Left lung (tissue), 10 donors: Measurements from ENCODE around the gene SPIN2A. TPM values are rescaled to one million over a fixed set of nuclear protein-coding genes. Genes with fewer than 3 reads are reported as not detected.
"Not testable (repeated sequence)": the region's sequence is repeated elsewhere in the genome, so short reads cannot be mapped to it uniquely, and the experiment has no call there.

Experiments used
- ATAC-seq: fragments of 200-7000 bp; cut with Tn5 transposase; one replicate; pipeline ENCODE4 v1.9.1; 2020; ENCODE audit warnings: moderate library complexity
- DNase-seq, 4 donors: peaks; one replicate each; pipeline ENCODE4 v3.0.0-alpha.2; 2013 to 2020
- H3K27ac ChIP-seq, 2 donors: fragments of 200-600 bp; sonication (generic) in 1 of 2; one replicate each; pipeline versions ENCODE4 v1.5.0 to v1.8.0; 2020 to 2021
- H3K27me3 ChIP-seq, 2 donors: fragments of 200-600 bp; sonication (generic) in 1 of 2; one replicate each; pipeline versions ENCODE4 v1.5.0 to v1.8.0; 2020 to 2021
- H3K36me3 ChIP-seq, 2 donors: fragments of 200-600 bp; sonication (generic) in 1 of 2; one replicate each; pipeline versions ENCODE4 v1.5.0 to v1.8.0; 2020 to 2021
- H3K4me1 ChIP-seq, 2 donors: fragments of 200-600 bp; one replicate each; pipeline ENCODE4 v1.8.0; 2021
- H3K4me3 ChIP-seq, 2 donors: fragments of 200-600 bp; sonication (generic) in 1 of 2; one replicate each; pipeline versions ENCODE4 v1.5.0 to v1.8.0; 2020 to 2021; ENCODE audit warnings: mild to moderate bottlenecking in 1 of 2
- H3K9me3 ChIP-seq, 2 donors: fragments of 200-600 bp; sonication (generic) in 1 of 2; one replicate each; pipeline versions ENCODE4 v1.5.0 to v1.8.0; 2020 to 2021
- intact Hi-C, 2 donors: fragments of 100-400 bp; cut with DNase I; formaldehyde crosslinking; loops; one replicate each; pipeline versions ENCODE4 v1.11.2 to v1.14.2; 2022
- polyA plus RNA-seq, 6 donors: library from polyadenylated mRNA; unstranded; fragments of 120-200 nt; gene quantifications; one replicate each; pipeline ENCODE4 v1.2.1, GENCODE V29; 2013; ENCODE audit not compliant: insufficient read length in 6 of 6
- total RNA-seq, 2 donors: library from RNA; stranded (reverse); fragmentation: NEBNext Ultra II Directional; extraction: Animal tissue kit (Norgen Biotek cat#: 25700); gene quantifications; one replicate each; pipeline ENCODE4 v1.2.1, GENCODE V29; 2021
- TF ChIP-seq, protein P1 (sequence below), 2 donors: fragments of 200-600 bp; sonication (generic) in 1 of 2; IDR thresholded peaks; one replicate each; pipeline versions ENCODE4 v1.5.0 to v1.8.0; 2021; ENCODE audit warnings: antibody characterized with exemption in 2 of 2
- donor health status: DM: no; HTN: yes; CAD: no.
- donor health status: DM: no; HTN: no; CAD: no.

The SPIN2A gene
- total and polyA plus RNA-seq, 8 donors = 0.60 to 4.0 (median 3.4) TPM

- H3K27me3 ChIP-seq = no peaks in the 10 kb centered on the region
- no peaks in the 10 kb centered on the region for H3K4me1 ChIP-seq
- no peak for ATAC-seq
- no peaks in the 10 kb centered on the region for H3K9me3 ChIP-seq
- intact Hi-C loops = no loop called here
- TF ChIP-seq, protein P1, sequence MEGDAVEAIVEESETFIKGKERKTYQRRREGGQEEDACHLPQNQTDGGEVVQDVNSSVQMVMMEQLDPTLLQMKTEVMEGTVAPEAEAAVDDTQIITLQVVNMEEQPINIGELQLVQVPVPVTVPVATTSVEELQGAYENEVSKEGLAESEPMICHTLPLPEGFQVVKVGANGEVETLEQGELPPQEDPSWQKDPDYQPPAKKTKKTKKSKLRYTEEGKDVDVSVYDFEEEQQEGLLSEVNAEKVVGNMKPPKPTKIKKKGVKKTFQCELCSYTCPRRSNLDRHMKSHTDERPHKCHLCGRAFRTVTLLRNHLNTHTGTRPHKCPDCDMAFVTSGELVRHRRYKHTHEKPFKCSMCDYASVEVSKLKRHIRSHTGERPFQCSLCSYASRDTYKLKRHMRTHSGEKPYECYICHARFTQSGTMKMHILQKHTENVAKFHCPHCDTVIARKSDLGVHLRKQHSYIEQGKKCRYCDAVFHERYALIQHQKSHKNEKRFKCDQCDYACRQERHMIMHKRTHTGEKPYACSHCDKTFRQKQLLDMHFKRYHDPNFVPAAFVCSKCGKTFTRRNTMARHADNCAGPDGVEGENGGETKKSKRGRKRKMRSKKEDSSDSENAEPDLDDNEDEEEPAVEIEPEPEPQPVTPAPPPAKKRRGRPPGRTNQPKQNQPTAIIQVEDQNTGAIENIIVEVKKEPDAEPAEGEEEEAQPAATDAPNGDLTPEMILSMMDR (IDR thresholded peaks at IDR 0.05) = no peak
- no peak overlapping the region for H3K4me3 ChIP-seq
- H3K36me3 ChIP-seq = no peaks in the 10 kb centered on the region
- DNase-seq = no peak
- no peak overlapping the region for H3K27ac ChIP-seq
Observed at GRCh38 chrX:57155171-57155570, 18.0 kb upstream of the SPIN2A start.

- H3K4me1 ChIP-seq, H3K9me3 ChIP-seq, ATAC-seq, H3K27me3 ChIP-seq, H3K4me3 ChIP-seq, intact Hi-C loops, H3K27ac ChIP-seq, H3K36me3 ChIP-seq, DNase-seq: not testable (repeated sequence)
Observed at GRCh38 chrX:57152222-57152621, 15.0 kb upstream of the SPIN2A start.

GRCh38 chrX:57138674-57139073 is 1.5 kb upstream of the SPIN2A start:
- no peaks in the 10 kb centered on the region for H3K27me3 ChIP-seq
- DNase-seq = no peak
- intact Hi-C loops = no loop called here
- TF ChIP-seq, protein P1 (IDR thresholded peaks at IDR 0.05) = no peak
- H3K27ac ChIP-seq = no peak overlapping the region
- no peak overlapping the region for H3K4me3 ChIP-seq
- H3K4me1 ChIP-seq = no peaks in the 10 kb centered on the region
- H3K9me3 ChIP-seq = no peaks in the 10 kb centered on the region
- no peaks in the 10 kb centered on the region for H3K36me3 ChIP-seq
- no peak for ATAC-seq

DNA sequence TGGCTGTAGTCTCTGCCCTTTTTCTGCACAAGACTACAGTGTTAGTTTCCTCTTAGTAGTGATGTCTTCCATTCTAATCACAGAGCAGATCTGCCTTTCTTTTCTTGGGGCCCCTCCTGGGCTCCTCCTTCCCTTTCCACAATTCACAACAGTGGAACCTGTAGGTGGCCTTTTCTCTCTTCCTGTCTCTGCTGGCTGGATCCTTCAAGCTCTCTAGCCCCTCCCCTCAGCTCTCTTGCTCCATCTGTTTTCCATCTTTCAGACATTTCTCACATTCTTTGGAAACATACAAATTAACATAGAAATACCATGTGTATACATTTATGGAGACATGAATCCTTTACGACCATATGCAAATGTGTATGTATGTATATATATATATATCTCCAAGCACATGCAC is 304 bp upstream of the SPIN2A start:
- no peak overlapping the region for H3K27ac ChIP-seq
- intact Hi-C loops = no loop called here
- peak in 2 of 4 donors; percentile 26 to 36 for DNase-seq

DNA sequence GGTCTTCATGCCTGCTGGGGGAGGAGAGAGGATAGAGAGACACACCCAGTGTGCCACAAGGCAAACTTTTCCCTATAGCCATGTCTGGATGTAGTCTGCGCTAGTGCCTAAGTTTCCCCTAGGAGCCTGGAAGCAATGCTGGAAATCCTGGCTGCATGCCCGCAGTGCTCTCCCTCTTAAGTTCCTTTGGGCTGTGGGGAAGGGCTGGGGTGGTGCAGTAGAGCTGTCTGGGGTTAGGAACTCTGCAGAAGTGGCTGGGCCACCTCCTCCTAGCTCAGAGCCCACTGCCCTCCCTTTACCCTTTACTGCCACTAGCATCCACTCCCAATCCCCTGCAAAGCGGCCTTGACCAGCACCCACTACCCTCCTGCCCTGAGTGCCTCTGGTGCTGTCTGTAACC is 608 bp downstream of the SPIN2A start:
- H3K27ac ChIP-seq, DNase-seq, H3K4me3 ChIP-seq, H3K9me3 ChIP-seq, H3K36me3 ChIP-seq, intact Hi-C loops, H3K27me3 ChIP-seq, H3K4me1 ChIP-seq: not testable (repeated sequence)
- peak; percentile 33 for ATAC-seq

More for the DNA sequence above, 304 bp upstream of the SPIN2A start:
- Histone ChIP-seq H3K9me3 (no peaks in the 10 kb centered on the region), H3K27me3 (no peaks in the 10 kb centered on the region), H3K36me3 (no peaks in the 10 kb centered on the region), H3K4me3 (no peak overlapping the region), H3K4me1 (no peaks in the 10 kb centered on the region)
- ATAC-seq = peak; percentile 39
- TF ChIP-seq, protein P1 (IDR thresholded peaks at IDR 0.05) = no peak

- Histone ChIP-seq H3K4me3 (no peak overlapping the region), H3K9me3 (no peaks in the 10 kb centered on the region), H3K27ac (no peak overlapping the region), H3K4me1 (no peaks in the 10 kb centered on the region), H3K27me3 (no peaks in the 10 kb centered on the region), H3K36me3 (no peaks in the 10 kb centered on the region)
- intact Hi-C loops = no loop called here
- ATAC-seq = no peak
- TF ChIP-seq, protein P1 (IDR thresholded peaks at IDR 0.05) = no peak
- no peak for DNase-seq
Observed at GRCh38 chrX:57135287-57135686, 1.9 kb downstream of the SPIN2A start.
